Amygdala (tissue), 56 donors: ENCODE measurements around the gene IRS1.
"Not testable (repeated sequence)": the region's sequence is repeated elsewhere in the genome, so short reads cannot be mapped to it uniquely, and the experiment has no call there.

Experiments
- DNase-seq, 56 donors: peaks; one replicate each; lab custom pipeline; 2025; lab: John Stamatoyannopoulos, UW

The IRS1 gene

DNA sequence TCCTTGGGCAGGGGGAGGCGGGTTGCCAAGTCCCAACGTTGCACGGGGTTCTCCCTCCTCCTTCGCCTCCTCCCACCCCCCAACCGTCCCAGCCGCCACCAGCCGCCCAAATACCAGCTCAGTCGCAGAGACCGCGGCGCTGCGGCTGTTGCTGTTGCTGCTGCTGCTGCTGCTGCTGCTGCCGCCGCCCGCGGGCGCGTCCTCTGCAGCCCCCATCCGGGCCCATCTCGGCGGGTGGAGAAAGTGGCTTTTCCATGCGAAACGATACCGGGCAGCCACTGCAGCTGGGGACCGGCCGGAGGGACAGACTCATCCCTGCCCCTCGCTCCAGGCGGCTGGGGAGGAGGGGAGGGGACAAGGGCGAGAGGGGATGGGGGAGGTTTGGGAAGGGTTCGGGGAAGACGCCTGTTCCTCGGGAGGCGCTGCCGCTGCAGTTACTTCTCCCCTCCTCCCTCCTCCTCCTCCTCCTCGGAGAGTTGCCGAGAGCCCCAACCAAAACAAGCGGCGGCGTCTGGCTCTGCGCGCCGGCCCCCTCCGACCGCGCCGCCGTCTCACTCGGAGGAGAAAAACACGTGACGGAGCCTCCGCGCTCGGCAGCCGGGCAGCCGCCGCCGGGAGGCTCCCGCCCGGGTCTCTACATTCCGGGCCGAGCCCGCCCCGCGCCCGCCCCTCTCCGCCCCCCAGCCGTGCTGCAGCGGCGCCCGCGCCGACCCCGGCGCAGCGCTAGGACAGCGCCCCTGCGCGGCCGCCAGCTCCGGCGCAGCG, at the start of gene IRS1:
TSS of gene IRS1 (minus strand) at position 610 of the 765 bp plus-strand sequence. CDS start 1,082 bp downstream, outside the sequence.
- peak in 33 of 56 donors; percentile 15 to 79 (median 58) for DNase-seq

DNA sequence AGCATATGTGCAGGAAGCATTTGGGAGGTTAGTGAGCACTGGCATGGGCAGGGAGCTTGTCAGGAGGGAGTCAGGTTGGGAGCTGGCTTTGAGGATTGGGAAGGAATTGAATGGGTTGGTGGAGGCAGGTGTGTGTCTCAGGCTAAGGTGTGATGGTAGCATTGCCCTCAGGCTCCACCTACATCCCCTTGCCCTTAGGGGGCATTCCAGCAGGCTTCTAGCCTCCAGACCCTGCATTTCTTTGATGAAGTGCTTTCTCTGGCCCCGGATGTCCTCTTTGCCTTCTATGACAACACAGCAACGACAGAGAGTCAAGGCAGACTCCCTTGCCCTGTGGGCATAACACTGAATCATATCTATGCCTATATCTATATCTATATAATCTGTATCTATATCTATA, 49.7 kb upstream of the IRS1 start:
- no peak for DNase-seq

- DNase-seq, result no peak
Measured at GRCh38 chr2:226847511-226847910, 47.9 kb upstream of the IRS1 start.

DNA sequence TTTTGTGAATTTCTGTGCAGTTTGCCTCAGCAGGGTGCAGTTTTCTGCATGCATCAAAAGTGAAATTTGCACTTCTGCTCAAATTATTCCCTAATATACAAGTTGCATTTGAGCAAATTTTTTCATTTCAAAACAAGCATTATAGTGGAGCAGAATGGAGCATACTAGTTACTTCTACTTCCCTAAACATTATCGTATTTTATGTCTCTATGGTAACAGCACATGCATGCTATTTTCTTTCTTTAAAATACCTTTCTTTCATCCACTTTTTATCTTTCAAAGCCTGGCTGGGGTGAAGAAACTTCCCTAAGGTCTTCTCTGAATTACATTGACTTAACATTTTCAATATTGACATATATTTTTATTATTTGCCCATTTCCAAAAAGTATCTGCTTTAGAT, 47.5 kb upstream of the IRS1 start:
- no peak for DNase-seq

DNA sequence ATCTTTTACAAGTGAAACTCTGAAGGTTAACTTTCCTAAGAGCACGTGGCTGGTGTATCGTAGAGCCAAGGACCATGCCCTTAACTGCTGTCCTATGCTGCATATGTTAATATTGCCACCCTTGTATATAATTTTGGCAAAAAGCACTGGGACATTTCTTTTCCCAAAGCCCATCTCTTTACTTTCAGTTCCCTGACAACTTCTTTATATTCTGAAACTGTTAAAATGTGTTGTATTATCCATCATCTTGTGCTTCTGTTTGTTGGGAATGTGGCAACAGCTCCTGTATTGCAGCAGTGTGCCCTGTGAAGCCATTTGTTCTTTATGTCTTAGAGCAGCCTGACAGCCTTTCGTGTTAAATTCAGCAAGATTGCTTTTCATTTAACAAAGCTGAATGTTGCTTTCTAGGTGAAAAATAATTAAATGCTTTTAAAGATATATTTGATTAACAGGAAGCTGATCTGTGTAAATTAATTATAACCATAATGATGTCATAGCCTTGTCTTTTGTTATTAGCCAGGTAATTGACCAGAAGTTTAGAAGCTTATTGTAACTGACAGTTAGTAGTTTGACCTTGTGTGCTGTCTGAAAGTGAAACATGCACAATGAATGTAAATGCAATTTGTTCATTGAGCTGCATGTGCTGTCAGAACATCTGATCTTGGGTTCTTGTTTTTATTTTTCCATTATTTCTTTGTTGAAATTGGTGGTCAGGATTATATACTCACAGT, 45.9 kb upstream of the IRS1 start:
- DNase-seq, result no peak

GRCh38 chr2:226843001-226843400, 43.4 kb upstream of the IRS1 start:
- not testable (repeated sequence) for DNase-seq

- no peak for DNase-seq
Measured at GRCh38 chr2:226839951-226840350, 40.3 kb upstream of the IRS1 start.

GRCh38 chr2:226839161-226839560, 39.5 kb upstream of the IRS1 start:
- DNase-seq, result no peak

DNA sequence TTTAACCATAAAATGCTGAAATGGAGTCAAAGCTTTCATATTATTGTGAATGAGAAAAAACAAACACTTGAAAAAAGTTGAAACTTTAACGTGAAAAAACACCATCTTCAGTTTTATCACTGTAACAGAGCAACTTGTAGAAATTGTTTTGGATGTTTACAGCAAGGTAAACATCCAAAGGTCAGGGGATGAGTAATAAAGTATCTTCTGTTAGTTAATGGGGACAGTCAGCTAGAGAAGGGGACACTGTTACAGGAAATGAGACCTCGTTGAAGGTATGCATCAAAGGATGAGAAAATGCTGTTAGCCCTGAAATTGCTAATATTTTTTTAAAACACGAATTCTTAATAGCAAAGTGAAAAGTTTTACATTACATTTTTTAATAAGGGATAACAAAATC, 39.1 kb upstream of the IRS1 start:
- DNase-seq, result no peak

DNA sequence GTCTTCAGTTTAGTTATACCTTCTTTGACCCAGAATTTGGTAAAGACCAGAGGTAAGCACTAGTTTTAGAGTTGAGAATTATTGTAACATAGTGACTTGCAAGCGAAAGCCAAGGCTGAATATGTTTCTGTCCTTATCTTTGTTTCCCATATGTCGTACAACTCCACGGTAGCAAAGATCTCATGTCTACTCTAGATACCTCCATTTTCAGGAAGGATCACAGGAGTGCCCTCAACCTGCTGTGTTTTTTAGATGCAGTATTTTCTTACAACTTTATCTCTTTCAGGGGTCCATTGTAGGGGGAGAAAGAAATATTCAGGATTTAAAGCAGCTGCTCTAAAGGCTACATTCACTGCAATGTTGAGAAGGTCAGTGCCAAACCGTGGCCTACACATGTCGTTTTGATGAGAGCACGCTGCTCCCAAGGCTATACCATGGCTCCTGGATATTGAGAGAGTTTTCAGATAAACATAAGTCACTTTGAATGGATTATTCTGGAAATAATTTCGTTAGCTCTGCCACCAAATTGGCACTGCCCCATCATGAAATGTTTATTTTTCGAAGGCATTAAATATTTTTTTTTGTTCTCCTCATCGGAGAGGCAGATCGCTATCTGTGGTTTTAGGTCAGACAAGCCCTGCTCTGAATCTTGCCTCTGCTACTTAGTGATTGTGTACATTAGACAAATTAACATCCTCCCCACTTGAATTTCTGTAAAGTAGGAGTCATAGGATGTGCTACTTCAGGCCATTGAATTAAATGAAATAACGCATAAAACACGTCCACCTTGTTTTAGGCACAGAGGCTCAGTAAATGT, 38.4 kb upstream of the IRS1 start:
- no peak for DNase-seq

- no peak for DNase-seq
Measured at GRCh38 chr2:226837334-226837733, 37.7 kb upstream of the IRS1 start.

- no peak for DNase-seq
Measured at GRCh38 chr2:226836548-226836885, 36.9 kb upstream of the IRS1 start.

- DNase-seq, result peak; percentile 35 to 94 (median 84)
Measured at GRCh38 chr2:226835796-226836547, 36.4 kb upstream of the IRS1 start, which contains the start of gene RHBDD1. Gene RHBDD1, plus strand, starts transcription at chr2:226836054. Its CDS starts 28,640 bp downstream, at chr2:226864694.

- peak in 13 of 56 donors; percentile 27 to 74 (median 46) for DNase-seq
Measured at GRCh38 chr2:226835420-226835795, 35.8 kb upstream of the IRS1 start.

DNA sequence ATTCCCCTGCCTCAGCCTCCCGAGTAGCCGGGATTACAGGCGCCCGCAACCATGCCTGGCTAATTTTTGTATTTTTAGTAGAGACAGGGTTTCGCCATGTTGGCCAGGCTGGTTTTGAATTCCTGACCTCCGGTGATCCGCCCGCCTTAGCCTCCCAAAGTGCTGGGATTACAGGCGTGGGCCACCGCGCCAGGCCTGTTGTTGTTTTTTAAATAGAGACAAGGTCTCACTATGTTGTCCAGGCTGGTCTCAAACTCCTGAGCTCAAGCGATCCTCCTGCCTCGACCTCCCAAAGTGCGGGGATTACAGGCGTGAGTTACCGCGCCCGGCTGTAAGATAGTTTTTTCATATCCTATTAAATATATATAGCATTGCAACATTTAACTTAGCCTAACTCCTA, 35.3 kb upstream of the IRS1 start:
- DNase-seq, result not testable (repeated sequence)

GRCh38 chr2:226832061-226832460, 32.4 kb upstream of the IRS1 start:
- no peak for DNase-seq

GRCh38 chr2:226831266-226831665, 31.6 kb upstream of the IRS1 start:
- no peak for DNase-seq

DNA sequence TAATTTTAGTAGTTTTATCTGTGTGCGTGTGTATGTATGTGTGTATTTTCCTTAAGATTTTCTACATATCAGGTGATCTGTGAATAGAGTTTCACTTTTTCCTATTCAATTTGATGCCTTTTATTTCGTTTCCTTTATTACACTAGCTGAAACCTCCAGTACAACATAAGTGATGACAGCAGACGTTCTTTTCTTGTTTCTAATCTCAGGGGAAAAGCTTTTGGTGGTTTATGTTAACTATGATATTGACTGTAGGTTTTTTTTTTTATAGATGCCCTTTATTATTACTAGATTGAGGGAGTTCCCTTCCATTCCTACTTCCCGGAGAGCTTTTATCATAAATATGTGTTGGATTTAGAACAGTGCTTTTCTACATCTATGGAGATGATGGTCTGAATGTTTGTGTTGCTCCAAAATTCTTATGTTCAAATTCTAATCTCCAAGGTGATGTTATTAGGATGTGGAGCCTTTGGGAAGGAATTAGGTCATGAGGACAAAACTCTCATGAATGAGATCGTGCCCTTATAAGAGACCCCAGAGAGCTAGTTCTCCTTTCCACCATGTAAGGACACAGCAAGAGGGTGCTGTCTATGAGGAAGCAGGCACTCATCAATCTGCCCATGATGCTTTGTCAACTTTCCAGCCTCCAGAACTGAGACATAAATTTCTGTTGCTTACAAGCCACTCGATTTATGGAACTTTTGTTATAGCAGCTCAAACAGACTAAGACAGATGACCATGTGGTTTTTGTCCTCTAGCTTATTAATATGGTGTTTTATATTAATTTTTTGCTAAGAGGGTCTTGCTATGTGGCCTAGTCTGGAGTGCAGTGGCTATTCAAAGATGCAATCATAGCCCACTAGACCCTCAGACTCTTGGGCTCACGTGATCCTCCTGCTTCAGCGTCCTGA, 30.4 kb upstream of the IRS1 start:
- DNase-seq, result no peak

GRCh38 chr2:226828191-226828590, 28.6 kb upstream of the IRS1 start:
- no peak for DNase-seq
